Endometrium (tissue), 2 donors: ENCODE measurements around the gene GRXCR2.
"Not testable (repeated sequence)": the region's sequence is repeated elsewhere in the genome, so short reads cannot be mapped to it uniquely, and the experiment has no call there.

Experiments
- FAIRE-seq: peaks from 2 replicates; lab custom pipeline; 2012; peaks lifted over from hg19 to GRCh38; lab: Jason Lieb, UNC
- donor health status: control.
- donor health status: control.

GRXCR2 gene

DNA sequence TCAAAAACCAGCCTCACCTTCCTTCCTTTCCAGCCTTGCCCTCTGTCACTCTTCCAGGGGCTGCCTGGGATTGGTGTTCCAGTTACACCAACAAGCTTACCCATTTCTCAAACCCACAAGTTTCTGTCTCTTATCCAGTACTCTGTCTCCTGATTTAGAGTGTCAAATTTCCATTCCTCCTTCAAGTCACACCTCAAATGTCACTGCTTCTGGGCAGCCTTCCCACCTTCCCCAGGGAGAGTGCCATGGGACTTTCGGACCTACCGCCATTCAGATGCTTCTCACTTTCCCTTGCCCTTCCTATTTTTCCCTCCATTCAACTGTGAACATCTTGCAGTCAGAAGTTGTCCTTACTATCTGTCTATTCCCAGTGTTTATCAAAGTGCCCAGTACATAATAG, 2.0 kb upstream of the GRXCR2 start:
- no peak for FAIRE-seq

GRCh38 chr5:145872486-145872885, 328 bp downstream of the GRXCR2 start:
- FAIRE-seq: no peak

- FAIRE-seq: no peak
Observed at GRCh38 chr5:145869753-145870152, 3.1 kb downstream of the GRXCR2 start.

GRCh38 chr5:145867806-145868205, 5.0 kb downstream of the GRXCR2 start:
- FAIRE-seq: no peak

- FAIRE-seq: not testable (repeated sequence)
Observed at GRCh38 chr5:145864432-145864831, 8.4 kb downstream of the GRXCR2 start.

GRCh38 chr5:145863003-145863402, 9.8 kb downstream of the GRXCR2 start:
- no peak for FAIRE-seq

DNA sequence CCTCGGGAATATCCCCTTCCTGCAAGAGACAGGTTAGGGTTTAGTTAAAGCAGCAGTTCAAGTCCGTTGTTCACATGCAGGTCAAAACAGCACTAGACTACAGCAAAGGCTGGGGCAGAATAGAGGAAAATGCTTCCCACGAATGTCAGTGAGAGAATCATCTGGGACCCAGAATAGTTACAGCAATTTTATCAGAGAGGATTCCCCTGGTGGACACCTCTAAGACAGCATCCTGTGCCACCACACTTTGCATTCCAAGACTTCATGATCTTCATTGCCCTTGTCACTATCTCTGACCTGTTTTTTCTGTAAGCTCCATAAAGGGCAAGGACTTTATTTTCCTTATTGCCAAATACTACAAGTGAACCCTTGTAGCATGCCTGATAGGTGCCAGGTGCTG, 12.9 kb downstream of the GRXCR2 start:
- no peak for FAIRE-seq

DNA sequence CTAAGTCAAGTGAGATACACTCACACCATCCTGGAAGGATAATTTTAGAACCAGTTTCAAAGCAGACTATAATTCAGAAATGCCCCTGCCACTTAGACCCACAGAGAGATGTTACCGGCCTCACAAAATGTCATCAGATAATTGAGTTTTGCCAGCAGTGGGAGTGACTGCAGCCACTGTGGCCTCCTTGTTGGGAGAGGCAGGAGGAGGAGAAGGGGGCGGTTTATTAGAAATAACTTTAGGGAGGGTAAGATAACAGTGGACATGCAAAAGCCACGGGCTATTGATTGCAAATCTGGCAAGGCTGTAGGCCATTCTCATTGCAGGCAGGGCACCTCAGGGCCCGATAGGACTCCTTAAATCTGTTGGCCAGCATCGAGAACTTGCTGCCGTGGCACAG, 13.4 kb downstream of the GRXCR2 start:
- FAIRE-seq: no peak

DNA sequence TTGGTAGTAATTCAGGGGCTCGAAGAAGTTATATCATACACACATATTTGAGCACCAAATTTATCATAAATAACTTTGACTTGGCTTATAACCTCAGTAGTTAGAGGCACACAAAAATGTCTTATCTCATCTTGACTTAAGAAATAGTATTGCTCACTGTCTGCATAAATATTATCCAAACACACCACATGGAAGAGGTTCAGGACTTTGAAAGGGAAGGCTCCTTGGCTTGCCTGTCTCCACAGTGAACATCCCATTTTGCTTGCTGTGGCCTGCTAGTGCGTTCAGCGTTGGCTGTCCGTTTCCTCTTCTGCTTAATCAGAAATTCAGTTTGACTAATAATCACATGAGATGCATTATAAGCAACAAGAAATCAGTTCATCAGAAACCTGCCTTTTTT, 13.9 kb downstream of the GRXCR2 start:
- FAIRE-seq: no peak

- no peak for FAIRE-seq
Observed at GRCh38 chr5:145856285-145856818, 16.5 kb downstream of the GRXCR2 start.

DNA sequence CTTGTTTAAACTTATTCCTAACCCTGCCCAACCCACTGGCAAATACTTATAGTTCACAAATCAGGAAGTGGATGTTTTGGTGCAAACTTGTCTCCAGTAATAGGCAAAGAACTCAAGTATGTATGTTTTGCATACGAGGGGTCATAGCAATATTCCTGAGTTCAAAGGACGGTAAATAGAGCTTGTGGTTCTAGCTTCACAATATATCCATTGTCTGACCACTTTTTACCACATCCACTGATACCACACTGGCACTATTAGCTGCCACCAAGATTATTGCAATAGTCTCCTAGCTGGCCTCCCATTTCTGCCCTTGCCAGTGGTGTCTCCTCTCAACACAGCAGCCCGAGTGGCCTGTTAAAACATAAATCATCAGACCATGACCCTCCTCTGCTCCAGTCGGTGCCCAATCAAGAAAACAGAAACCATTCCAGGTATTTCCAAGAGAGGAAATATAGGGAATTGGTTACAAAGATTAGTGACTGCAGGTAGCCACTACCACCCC, 17.0 kb downstream of the GRXCR2 start:
- FAIRE-seq: no peak

DNA sequence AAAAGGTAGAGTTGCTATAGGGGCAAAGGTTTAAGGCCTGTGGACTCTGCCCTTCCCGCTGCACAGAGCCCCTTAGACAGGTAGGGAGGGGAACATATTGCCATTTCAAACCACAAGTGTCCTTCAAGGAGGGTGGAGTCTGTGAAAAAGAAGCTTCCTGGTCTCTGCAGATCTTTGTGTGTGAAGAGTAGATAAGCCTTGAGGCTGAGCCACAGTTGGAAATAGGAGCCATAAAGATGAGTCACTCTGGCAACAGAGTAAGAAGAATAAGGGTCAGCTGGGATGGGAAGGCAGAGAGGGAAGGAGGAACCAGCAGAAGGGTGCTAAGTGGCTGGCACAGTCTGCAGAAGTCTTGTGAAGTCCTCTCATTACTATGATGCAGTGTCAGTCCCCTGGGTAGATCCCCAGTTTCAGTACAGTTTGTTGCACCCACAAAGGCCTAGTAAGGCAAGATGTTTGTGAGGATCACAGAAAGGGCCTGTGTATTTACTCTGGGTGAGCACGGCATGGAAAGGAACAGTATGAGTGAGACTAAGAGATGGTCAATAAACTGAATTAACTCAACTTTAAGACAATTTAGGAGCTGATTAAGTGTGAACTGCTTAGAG, 18.1 kb downstream of the GRXCR2 start:
- FAIRE-seq: no peak

GRCh38 chr5:145853781-145854376, 18.9 kb downstream of the GRXCR2 start:
- no peak for FAIRE-seq

GRCh38 chr5:145852990-145853389, 19.8 kb downstream of the GRXCR2 start:
- no peak for FAIRE-seq

DNA sequence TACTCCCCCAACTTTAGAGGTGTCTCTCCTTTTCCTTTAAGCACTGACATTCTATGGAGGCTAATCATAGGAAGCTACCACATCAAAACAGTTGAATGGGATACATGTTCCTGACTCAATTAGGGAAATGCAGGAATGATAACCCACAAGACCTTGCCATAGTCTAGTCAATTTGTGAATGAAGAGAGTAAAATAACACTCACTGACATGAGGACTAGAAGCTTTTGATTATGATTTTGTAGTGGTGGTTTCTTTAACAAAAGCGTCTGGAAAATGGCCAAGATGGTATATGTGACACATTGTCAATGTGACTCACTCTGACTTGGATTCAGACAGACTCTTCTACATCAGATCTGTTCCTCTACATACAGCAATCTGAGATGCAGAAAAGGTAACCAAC, 24.0 kb downstream of the GRXCR2 start:
- no peak for FAIRE-seq

DNA sequence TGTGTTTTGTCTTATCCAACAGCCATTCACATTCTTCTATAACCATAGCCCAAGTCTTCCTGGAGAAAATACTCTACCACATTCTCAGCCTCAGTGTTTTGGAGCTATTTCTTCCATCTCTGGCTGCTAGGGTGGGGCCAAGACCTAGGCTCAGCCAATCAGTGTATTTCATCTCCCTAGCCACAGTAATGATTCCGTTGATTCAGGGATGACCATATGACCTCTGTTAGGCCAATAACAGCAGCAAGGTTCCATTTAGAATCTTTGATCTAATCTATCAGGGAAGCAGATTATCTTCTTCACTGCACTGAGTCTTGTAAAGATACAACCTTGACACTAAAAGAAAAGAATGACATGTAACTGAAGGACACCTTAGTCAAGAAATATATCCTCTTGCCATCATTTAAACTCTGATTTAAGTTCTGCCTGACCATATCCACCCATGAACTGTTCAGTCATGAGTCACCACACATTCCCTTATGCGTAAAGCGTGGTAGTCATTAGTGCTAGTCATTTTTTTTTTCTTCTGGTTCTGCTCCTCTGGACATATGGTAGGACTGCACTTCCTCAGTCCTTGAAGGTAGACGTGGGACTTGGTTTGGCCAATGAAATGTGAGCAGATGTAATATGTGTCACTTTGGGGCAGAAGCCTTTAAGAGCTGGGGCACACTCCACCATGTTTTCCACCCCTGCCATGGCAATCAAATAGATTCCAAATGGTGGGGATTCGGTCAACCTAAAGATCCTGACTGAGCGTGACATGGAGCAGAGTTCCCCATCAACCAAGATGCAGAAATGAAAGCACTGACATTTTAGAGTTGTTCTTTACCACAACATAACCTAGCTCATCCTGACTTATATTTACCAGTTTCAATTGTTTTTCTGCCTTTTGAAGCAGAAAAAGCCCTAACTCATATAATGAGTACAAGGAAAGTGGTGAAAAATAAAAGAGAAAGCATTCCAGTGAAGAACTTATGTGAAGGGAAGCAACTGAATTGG, 25.0 kb downstream of the GRXCR2 start:
- no peak for FAIRE-seq

DNA sequence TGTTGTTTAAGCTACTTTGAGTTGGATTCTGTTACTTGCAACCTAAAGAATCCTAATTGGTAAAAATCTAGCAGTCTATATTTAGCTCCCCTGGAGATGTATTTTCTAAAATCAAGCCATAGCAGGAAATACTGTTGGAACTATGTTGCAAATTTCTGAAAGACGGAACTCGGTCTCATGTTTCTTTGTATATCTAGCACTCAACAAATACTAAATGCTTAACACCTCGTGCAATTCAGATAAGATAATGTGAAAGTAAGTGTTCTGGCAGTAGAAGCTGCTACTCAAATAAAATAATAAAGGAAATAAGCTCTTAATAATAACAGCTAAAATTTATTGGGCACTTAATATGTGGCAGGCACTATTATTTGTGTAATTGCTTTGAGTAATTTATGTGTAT, 26.7 kb downstream of the GRXCR2 start:
- FAIRE-seq: no peak

- FAIRE-seq: no peak
Observed at GRCh38 chr5:145841299-145841698, 31.5 kb downstream of the GRXCR2 start.

DNA sequence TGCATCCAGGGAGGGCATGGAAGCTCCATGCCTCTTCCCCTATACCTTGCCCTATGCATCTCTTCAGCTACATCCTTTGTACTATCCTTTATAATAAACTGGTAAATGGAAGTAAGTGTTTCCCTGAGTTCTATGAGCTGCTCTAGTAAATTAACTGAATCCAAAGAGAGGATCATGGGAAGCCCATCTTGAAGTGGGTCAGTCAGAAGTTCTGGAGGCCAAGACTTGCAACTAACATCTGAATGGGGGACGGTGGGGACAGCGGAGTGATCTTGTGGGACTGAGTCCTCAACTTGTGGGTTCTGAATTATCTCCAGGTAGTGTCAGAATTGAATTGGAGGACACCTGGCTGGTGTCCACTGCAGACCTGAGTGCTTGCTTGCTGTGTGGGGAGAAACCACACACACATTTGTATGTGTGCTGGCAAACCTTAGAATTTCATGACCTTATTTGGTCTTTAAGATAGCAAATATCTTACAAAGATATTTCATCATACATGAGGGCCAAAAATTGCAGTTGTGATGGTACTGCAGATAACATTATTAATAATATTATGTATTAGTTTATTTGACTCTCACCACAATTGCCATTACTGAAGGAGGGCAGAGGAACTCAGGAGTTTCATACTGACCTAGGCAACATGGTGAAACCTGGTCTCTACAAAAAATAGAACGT, 32.2 kb downstream of the GRXCR2 start:
- no peak for FAIRE-seq

DNA sequence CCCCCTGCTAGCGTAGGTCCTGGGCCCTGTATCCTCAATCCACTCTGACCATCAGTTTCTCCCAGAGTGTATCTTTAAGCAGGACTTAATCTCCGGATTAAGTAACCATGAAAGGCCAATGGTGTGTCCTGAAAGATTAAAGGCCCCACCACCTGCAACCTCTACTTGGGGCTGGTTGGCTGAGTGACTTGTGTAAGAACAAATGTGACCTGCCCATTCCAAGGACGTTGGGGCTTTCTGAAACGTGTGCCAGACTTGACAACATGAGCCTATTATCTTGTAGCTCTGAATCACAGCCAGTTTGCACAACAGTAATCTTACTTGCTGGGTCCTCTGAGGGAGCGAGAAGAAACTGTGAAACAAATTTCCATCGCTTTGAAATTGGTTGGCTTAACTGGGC, 34.5 kb downstream of the GRXCR2 start:
- FAIRE-seq: no peak

GRCh38 chr5:145836241-145836640, 36.6 kb downstream of the GRXCR2 start:
- not testable (repeated sequence) for FAIRE-seq

DNA sequence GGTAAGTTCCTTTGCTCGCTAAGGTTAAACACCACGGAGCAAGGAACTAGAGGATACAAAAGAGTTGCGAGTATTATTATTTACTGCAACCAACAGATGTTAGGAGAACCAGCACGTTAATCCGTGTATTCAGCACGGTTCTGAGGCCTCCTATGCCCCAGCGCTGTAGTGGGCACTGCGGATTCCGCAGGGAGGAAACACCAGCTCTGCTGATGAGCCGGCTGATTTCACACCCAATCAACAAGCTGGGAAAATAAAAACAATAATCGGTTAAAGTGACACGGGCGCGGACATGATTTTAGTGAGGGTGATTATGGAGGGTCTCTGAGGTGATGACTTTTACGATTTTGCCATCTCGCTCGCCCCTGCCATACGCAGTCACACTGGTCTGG, 37.0 kb downstream of the GRXCR2 start:
- FAIRE-seq: no peak
